HL-60/S4 treated with retinoic acid at 250 ng/mL for 4 days and 3 days (cell line): ENCODE data around the gene TNFAIP8L3.
"Not testable (repeated sequence)": the region's sequence is repeated elsewhere in the genome, so short reads cannot be mapped to it uniquely, and the experiment has no call there.

Experiments
- in situ Hi-C: fragments of 300-500 bp; cut with MboI; formaldehyde crosslinking; loops from 2 replicates; pipeline ENCODE4 v1.7.0; 2022; ENCODE audit warnings: low sequenced_read_pairs

The TNFAIP8L3 gene

DNA sequence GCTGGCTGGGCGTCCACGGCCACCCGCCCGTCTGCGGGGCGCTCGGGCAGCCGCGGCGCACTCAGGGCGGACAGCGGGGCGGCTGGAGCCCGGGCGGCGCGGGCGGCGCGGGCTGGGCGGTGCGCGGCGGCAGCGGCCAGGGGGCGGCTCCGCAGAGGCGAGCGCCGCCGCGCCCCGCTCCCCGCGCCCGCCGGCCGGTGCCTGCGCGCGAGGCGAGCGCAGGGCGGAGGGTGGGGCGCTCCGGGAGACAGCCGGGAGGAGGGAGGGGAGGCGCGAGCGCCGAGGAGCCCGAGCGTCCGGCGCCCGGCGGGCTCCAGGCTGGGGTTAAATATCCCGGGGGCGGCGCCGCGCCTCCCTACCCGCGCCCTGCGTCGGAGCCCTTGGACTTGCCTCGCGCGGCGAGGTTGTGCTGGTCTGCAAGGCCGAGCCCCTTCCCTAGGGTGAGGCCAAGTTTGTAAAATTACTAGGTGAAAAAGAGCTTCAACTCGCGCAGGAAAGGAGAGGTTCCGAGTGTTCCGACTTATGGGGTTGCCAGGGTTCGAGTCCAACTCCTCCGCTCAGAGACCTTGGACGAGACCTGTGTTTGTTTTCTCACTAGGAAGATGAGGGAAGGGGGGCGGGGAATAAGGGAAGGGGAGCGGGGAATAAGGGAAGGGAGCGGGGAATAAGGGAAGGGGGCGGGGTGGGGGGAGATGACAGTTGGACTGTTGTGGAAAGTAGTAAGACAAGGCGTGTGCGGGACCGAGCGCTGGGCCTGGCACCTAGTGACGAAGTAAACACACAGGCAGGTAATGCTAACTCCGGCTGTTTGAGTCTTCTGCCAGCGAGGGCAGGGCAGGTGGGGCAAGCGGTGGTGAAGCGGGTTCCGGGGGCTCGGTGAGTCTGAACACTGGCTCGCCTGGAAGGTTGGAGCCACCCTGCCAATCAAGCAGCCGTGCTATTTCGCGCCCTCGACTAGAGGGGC lies at the start of gene TNFAIP8L3:
Gene TNFAIP8L3 (minus strand): TSS at position 301 of the 964 bp plus-strand sequence. CDS start 311 bp downstream, outside the sequence.
- in situ Hi-C loops: no loop called here

DNA sequence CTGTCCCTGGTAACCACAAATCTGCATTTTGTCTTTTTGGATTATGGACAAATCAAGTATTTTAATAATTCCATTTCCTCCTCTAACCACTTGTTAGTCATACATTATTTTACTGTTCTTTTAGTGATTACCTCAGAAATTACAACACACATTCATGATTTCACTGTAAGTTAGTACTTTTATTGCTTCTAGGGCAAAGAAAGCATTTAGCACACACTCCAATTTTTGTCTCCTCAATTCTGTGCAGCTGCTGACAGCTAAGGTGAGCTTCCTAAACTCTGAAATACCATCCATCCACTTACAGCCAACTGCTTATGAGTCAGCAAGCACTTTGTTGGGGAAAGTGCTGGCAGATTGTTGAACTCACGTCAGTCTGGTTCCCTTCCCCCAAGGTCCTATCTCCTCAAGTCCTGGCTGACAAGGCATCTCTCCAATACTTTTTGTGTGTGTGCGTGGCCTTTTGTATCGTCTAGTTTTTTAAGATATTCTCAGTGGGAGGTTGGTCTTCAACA lies 49.4 kb upstream of the TNFAIP8L3 start:
- in situ Hi-C loops: no loop called here

DNA sequence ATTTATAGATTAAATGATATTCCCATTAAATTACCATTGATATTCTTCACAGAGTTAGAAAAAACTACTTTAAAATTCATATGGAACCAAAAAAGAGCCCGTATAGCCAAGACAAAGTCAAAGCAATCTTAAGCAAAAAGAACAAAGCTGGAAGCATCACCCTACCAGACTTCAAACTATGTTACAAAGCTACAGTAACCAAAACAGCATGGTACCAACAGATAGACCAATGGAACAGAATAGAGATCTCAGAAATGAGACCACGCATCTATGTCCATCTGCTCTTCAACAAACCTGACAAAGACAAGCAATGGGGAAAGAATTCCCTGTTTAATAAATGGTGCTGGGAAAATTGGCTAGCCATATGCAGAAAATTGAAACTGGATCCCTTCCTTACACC lies 45.6 kb upstream of the TNFAIP8L3 start:
- in situ Hi-C loops: not testable (repeated sequence)

DNA sequence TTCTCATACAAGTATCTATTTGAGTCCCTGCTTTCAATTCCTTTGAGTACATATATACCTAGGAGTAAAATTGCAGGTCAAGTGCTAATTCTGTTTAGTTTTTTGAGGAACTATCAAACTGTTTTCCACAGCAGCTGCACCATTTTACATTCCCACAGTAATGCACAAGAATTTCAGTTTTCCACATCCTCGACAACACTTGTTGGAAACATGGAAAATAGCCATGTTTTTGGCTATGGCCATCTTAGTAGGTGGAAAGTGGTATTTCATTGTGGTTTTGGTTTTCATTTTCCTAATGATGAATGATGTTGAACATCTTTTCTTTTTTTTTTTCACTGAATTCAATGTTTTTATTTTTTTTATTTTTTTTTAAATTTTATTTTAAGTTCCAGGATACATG lies 44.4 kb upstream of the TNFAIP8L3 start:
- in situ Hi-C loops: no loop called here

DNA sequence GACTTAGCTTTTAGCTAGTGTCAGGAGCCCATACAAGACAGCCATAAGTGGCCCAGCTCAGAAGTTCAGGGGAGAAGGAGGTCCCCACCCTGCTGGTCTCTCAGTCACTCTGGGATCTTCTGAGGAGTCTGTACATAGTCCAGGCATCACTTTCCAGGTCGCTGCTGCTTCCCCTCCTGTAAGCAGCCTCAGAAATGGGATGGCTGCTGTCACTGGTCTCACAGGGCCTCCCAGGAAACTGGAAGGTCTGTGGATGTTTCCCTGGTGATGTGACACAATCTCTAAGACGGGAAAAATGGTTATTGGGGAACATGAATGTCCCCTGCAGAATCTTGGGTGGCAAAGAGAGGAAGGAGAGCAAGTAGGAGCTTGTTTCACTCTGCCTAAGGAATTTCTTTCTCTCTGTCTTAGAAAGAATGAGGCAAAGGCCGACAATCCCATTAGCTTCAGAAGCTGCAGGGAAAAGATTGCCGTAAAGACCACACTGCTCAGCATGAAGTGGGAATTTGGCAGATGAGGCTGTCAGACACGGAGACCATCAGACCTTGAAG lies 43.2 kb upstream of the TNFAIP8L3 start:
- in situ Hi-C loops: no loop called here

DNA sequence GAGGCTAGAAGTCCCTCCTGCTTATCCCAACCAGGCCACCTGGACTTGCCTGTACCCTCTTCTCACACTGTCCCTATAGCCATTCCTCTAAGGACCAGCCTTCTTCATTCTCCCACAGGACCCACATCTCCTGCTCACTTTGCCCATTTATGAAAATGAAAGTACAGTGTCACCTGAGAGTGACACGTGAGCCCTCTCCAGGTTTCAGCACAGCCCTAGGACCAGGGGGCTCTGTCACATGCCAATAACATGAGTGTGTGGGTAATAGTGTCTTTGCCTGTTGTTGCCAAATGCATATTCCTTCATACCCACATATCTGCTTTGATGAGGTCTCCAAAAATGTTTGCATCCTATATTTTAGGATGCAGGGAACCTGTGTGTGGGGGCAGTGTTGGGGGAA lies 42.3 kb upstream of the TNFAIP8L3 start:
- in situ Hi-C loops: no loop called here

DNA sequence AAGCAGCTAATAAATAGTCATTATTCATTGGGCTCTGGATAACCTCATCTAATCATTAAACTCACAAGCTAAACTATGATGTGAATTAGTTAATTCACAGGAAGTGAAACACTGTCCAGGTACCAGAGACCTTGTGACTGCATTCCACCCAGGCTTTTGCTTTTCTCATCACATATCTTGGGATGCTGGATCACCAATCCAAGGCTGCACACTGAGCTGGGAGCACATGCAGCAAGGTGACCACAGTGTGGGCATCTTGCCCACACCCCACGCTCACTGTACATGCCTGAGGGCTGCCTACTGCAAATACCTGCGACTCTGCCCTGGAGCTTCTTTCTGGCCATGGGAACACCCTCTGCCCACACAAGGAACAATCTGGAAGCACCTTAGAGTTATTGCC lies 40.6 kb upstream of the TNFAIP8L3 start:
- in situ Hi-C loops: no loop called here

DNA sequence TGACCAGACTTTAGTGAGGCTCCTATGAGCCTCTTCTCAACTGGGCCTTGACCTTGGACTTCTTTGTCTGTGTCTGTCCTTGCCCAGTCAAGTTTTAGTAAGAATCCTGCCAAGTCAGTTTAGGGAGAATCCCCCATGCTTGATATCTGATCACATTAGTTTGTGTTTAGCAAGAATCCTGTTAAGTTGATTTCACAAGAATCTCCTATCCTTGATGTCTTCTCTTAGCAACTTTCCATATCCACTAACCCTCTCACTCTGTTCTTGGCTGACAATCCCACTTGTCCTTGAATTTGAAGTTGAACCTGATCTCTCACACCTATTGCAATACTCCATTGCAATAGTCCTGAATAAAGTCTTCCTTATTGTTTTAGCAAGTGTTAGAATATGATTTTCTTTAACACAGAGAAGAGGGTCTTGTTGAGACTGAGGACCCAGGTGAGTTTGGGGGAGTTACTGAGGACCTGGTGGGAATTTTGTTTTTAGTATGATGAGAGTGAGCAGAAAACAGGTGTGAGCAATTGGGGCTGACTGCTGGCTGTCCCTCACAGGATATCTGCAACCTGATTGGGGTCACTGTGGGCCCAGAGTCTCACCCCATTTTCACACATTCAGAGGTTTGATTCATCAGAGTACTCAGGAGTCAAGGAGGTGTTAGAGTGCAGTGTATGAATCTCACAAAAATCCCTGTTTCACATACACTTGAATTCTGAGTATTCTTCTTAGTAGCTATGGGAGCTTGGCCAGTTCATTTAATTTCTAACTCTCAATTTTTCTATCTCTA lies 39.9 kb upstream of the TNFAIP8L3 start:
- in situ Hi-C loops: no loop called here

DNA sequence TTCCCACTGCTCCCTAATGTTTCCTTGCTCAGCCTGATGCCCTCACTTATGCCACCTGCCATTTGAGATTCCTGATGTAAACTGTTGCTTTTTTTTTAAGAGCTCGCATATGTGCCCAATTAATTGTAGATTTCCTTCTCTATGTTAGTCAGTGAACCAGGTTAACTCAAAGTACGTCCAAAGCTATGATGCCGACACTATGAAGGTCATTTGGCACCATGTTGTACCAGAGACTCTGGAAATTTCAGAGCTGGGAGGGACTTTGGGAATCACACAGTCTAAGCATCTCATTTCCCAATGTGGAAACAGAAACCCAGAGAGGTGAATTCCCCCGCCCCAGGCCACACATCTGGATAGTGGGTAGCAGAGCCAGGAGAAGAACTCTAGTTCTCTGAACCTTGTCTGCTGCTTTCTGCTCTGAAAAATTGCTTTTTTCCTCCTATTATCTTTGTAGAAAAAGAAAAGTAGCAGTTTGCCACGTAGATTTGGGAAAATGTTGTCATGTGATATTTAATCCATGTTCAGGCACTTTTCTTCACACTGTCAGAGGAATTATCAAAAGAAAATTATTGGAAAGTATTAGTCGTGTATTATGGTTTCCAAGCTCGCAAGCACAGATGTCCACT lies 38.5 kb upstream of the TNFAIP8L3 start:
- in situ Hi-C loops: no loop called here

DNA sequence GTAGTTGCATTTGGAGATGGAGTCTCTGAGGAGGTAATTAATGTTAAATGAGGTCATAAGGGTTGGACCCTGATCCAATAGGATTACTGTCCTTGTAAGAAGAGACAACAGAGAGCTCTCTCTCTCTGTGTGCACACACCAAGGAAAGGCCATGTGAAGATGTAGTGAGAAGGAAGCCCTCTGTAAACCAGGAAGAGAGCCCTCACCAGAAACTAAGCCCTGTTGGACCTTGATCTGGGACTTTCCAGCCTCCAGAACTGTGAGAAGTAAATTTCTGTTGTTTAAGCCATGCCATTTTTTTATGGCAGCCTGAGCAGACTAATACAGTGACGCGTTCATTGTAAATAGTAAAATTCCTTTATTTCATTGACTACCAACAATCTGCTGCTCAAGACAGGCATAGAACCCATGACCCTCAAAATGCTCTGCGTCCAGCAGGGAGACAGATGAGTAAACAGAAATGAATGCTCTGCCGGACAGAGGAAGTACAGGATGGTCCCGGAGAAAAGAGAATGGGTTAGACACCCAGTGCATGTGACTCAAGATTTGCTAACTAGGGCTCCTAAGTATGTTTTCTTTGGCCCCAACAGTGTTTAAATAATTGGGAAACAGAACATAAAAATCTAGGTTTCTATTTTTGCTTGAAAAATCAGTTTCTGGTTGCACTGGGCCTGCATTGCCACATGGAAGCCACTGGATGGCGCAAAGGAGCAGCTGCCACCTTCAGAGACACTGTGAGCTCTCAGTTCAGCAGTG lies 37.9 kb upstream of the TNFAIP8L3 start:
- in situ Hi-C loops: no loop called here

DNA sequence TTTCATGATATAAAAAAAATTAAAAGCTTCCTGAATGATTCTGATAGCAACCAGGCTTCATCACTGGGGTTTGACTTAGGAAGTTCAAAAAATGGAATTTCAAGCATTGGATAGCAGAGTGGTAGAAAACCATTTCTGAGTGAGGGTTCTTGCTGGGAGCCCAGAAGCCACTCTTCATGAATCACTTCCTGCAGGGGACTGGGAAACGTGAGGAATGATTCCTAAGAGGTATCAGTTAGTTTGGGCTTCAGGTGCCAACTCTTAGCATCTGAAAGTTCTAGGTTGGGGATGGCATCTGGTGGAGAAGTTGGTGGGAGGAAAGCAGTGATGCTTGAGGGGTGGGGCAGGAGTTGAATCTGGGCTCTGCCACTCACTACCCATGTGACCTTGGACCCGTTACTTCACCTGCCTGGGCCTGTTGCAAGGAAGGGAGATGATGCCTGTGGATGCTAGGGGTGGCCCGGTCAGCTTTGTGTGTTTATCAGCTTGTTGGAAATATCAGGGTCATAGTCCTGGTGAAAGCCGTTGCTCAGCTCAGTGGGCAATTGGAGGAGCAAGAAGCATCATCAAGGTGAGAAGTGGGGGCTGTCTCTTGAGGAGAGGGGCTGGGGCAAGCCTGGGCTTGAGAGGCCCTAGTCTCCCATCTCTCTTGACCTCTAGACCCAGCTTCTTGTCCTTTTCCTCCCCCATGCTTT lies 37.0 kb upstream of the TNFAIP8L3 start:
- in situ Hi-C loops: no loop called here

DNA sequence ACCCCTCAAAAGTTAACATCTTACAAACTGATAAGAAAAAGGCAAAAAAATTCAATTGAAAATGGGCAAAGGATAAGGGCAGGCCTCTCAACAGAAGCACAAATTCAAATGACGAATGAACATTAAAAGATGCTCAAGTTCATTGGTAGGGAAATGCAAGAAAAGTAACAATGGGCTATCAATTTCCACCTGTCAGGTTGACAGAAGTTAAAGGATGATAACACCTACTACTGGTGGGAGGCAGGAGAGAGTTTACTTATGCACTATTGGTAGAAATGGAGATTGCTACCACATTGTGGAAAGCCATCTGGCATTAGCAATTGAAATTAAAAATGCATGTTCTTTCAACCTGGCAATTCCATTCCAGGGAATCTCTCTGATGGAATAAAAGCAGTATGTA lies 35.6 kb upstream of the TNFAIP8L3 start:
- in situ Hi-C loops: no loop called here

DNA sequence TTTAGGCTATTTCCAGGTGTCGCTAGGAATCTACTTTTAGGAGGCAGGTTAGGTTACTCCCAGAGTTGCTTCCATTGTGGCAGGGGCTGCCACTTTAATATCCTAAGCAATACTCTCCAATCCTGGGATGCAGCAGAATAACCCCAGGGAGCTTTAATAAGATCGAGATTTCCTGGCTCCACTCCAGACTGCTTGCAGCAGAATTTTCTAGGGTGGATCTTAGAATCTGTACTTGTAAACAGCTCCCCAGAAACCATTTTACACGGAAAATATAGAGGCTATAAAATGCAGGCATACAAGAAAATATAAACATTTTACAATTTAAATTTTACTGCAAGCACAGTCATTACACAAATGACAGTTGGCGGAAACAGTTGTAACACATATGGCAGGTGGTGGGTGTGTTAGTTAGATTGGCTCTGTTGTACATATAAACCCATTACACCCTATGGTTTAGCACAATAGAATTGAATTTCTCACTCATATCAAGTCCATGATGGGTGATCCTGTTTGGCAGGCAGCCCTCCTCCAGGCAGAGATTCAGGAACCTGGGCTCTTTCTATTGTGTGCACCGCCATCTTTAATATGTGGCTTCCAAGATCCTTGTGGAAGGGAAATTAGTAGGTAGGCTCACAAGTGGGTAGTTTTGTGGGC lies 35.0 kb upstream of the TNFAIP8L3 start:
- in situ Hi-C loops: no loop called here

DNA sequence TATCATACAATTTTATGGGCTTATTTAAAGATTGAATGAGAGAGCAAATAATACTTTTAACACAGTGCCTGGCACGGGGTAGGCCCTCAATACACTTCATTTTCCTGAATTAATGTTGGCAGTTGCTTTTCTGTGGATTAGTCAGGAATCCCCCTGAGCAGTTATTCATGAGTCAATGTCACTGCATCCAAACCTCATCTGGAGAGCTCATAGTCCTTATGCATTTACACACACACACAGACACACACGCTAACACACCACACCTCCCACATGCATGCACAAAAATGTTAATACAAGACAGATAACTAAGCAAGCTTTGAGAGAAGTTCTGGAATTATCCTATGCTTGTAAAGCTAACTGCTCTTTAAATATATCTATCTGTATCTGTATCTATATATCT lies 34.0 kb upstream of the TNFAIP8L3 start:
- in situ Hi-C loops: no loop called here

DNA sequence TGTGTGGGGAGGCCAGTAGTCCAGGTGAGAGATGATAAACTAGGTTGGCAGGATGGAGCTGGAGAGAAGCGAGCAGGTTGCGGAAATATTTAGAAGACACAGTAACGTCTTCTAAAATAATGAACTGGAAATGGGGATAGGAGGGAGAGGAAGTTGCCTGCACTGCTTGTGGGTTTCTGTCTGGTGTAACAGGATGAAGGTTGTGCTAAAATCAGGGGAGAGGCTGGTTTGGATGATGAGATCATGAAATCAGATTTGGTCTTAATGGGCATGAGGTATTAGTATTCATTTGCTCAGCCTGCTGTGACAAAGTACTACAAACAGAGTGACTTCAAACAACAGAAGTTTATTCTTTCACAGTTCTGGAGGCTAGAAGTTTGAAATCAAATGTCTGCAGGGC lies 32.1 kb upstream of the TNFAIP8L3 start:
- in situ Hi-C loops: no loop called here

DNA sequence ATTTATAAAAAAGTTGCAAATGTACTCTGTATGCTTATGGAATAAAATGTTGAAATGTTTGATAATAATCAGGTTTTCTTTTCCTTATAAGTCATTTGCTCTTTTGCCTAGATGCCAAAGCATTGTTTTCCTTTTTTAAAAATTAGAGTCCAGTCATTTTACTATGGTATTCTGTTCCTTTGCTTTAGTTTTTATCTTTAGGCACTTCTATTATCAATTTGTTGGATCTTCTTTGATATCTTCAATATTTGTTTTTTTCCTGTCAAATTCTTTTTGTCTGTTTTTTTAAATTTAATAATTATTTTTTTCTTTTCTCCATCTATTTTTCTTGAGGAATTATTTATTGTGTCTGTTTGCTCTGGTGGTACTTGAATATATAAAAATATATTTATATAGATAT lies 28.3 kb upstream of the TNFAIP8L3 start:
- in situ Hi-C loops: not testable (repeated sequence)

DNA sequence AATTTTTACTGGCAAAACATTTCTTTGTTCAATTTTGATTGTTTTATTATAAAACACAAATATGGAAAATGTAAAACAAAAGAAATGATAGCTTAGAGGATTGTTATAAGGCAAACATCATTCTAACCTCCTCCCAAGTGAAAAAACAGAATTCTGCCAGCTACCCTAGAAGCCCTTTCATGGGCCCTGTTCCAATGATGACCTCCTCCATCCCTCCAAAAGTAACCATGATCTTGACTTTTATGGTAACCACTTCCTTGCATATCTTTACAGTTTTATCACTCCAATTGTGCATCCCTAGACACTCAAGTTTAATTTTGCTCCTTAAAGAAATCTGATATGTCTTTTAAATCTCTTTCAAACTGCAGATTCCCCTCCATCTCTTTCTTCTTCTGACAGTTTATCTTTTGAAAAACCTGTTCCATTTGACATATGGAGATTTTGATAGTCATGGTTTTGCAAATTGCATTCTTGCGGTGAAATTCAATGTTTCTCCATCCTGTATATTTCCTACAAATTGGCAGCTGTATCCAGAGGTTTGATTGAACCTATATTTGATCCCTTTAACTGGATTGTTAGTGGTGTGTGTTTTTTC lies 27.0 kb upstream of the TNFAIP8L3 start:
- in situ Hi-C loops: no loop called here

DNA sequence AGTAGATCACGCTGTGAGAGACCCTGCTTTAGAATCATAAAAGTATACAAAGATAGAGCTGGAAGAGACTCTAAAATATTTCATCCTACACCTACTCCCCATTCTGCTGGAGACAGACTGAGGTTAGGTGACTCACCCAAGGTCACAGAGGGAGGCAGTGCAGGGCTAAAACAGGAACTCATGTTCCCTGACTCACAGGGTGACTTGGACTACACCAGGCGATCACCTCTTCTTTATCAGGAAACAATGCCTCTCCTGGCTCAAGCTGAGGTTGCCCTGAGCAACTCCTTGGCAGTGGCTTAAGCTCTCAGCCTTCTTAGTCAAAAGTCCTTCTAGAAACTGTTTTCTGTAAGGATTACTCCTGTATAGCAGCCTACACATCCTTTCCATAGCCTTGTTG lies 26.4 kb upstream of the TNFAIP8L3 start:
- in situ Hi-C loops: no loop called here

DNA sequence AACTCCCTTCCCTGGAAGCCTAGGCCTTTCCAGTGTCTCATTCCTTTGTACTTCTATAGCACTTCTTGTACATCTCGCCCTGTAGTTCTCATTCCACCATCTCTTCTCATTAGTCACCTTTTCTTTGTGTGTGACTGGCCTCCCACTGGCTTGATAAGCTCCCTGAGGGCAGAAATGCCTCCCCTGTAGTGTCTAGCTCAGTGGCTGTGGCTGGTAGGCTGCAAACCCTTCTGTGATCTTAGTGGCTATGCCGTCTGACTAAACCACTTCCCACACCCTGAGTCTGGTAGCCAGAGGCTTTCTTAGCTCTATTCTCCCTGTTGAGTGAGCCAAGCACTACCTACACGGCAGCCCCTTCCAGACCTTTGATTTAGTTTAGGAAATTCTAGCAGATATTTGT lies 24.4 kb upstream of the TNFAIP8L3 start:
- in situ Hi-C loops: no loop called here
